ACHN (cell line): ENCODE measurements around the gene AHR.

Experiments used
- DNase-seq: peaks from one replicate; pipeline ENCODE4 v3.0.0-alpha.2; 2015
- in situ Hi-C: cut with HindIII; loops from 2 replicates; pipeline ENCODE4 v1.10.0; 2017; ENCODE audit warnings: low sequenced_read_pairs, low pct_ligation_motif_present, low pct_unique_long_range_greater_than_20kb

Gene AHR

GRCh38 chr7:17298102-17298839, at the start of gene AHR:
Gene AHR, plus strand, starts transcription at chr7:17298652. Its CDS starts 613 bp downstream, at chr7:17299265.
- in situ Hi-C loops: no loop called here
- DNase-seq: peak; percentile 98

GRCh38 chr7:17253885-17254284, 44.6 kb upstream of the AHR start:
- no peak for DNase-seq
- in situ Hi-C loops: no loop called here

GRCh38 chr7:17255926-17256325, 42.5 kb upstream of the AHR start:
- in situ Hi-C loops: no loop called here
- no peak for DNase-seq

GRCh38 chr7:17256375-17256774, 42.1 kb upstream of the AHR start:
- no peak for DNase-seq
- in situ Hi-C loops: no loop called here

GRCh38 chr7:17266565-17266964, 31.9 kb upstream of the AHR start:
- in situ Hi-C loops: no loop called here
- no peak for DNase-seq

GRCh38 chr7:17269341-17270221, 28.9 kb upstream of the AHR start:
- in situ Hi-C loops: no loop called here
- no peak for DNase-seq

- peak; percentile 11 for DNase-seq
- in situ Hi-C loops: no loop called here
These were observed 23.8 kb upstream of the AHR start for GRCh38 chr7:17274551-17275245.

- peak; percentile 60 for DNase-seq
- in situ Hi-C loops: no loop called here
These were observed 22.4 kb upstream of the AHR start for GRCh38 chr7:17275749-17276671.

- DNase-seq: no peak
- in situ Hi-C loops: no loop called here
These were observed 19.4 kb upstream of the AHR start for GRCh38 chr7:17279061-17279460.

GRCh38 chr7:17289074-17289645, 9.3 kb upstream of the AHR start:
- in situ Hi-C loops: no loop called here
- DNase-seq: no peak

GRCh38 chr7:17292843-17293242, 5.6 kb upstream of the AHR start:
- in situ Hi-C loops: no loop called here
- DNase-seq: no peak

- in situ Hi-C loops: no loop called here
- no peak for DNase-seq
These were observed 5.0 kb upstream of the AHR start for GRCh38 chr7:17293481-17293880.

GRCh38 chr7:17297243-17297642, 1.2 kb upstream of the AHR start:
- in situ Hi-C loops: no loop called here
- peak; percentile 42 for DNase-seq

- peak; percentile 58 for DNase-seq
- in situ Hi-C loops: no loop called here
These were observed 509 bp downstream of the AHR start for GRCh38 chr7:17298840-17299482.

- in situ Hi-C loops: no loop called here
- peak; percentile 56 for DNase-seq
These were observed 1.1 kb downstream of the AHR start for GRCh38 chr7:17299483-17299991.

GRCh38 chr7:17300012-17300411, 1.6 kb downstream of the AHR start:
- in situ Hi-C loops: loop anchor here (25.0 kb wide), 1 partner anchor 337 kb away; no protein-coding TSS in a partner anchor

GRCh38 chr7:17300437-17300836, 2.0 kb downstream of the AHR start:
- in situ Hi-C loops: loop anchor here (25.0 kb wide), 1 partner anchor 337 kb away; no protein-coding TSS in a partner anchor
- no peak for DNase-seq

More at GRCh38 chr7:17300012-17300411, 1.6 kb downstream of the AHR start:
- no peak for DNase-seq
